K562 (cell line): ENCODE results near the gene CYFIP2. TPM values are rescaled to one million over a fixed set of nuclear protein-coding genes. Genes with fewer than 3 reads are reported as not detected.

Source experiments
- HDAC2 ChIP-seq: fragments of 450-650 bp; IDR thresholded peaks from 2 replicates; pipeline ENCODE4 v1.6.1; 2016; ENCODE audit warnings: mild to moderate bottlenecking
- MGA ChIP-seq: fragments of 450-650 bp; IDR thresholded peaks from 2 replicates; pipeline ENCODE4 v1.6.1; 2016; ENCODE audit warnings: mild to moderate bottlenecking, moderate library complexity
- NFIX ChIP-seq: fragments of 250-450 bp; sonication (Bioruptor Pico); IDR thresholded peaks from 2 replicates; pipeline ENCODE4 v1.4.0; 2020; ENCODE audit warnings: low read depth, mild to moderate bottlenecking, moderate library complexity
- NR4A1 ChIP-seq, 2 experiments: fragments of 250-450 bp in 1 of 2; fragments of 450-650 bp in 1 of 2; sonication (Bioruptor Pico) in 1 of 2; IDR thresholded peaks; 2 replicates each; pipeline versions ENCODE4 v1.4.0 to v1.6.1; 2016 to 2020; ENCODE audit warnings: mild to moderate bottlenecking in 2 of 2, missing compliant biosample characterization in 1 of 2, missing genetic modification characterization in 1 of 2, moderate library complexity in 1 of 2
- PHB2 ChIP-seq: fragments of 450-650 bp; IDR thresholded peaks from 2 replicates; pipeline ENCODE4 v1.6.1; 2017; ENCODE audit warnings: low read depth
- RBFOX2 ChIP-seq: fragments of 200-400 bp; formaldehyde crosslinking; IDR thresholded peaks from 2 replicates; pipeline ENCODE4 v1.6.1; 2017; ENCODE audit warnings: low read depth, mild to moderate bottlenecking, low read length, moderate library complexity
- TRIM25 ChIP-seq: fragments of 450-650 bp; IDR thresholded peaks from 2 replicates; pipeline ENCODE4 v1.7.0; 2016; ENCODE audit warnings: borderline replicate concordance
- TSC22D4 ChIP-seq: fragments of 450-650 bp; IDR thresholded peaks from 2 replicates; pipeline ENCODE4 v1.6.1; 2016; ENCODE audit warnings: missing genetic modification characterization, missing biosample characterization, control low read depth
- ZBTB11 ChIP-seq, 3 experiments: fragments of 200-800 bp in 1 of 3; fragments of 250-450 bp in 1 of 3; fragments of 450-650 bp in 1 of 3; sonication (Bioruptor Pico) in 1 of 3; sonication (Bioruptor generic) in 1 of 3; formaldehyde crosslinking in 1 of 3; IDR thresholded peaks; 2 replicates each; pipeline versions ENCODE4 v1.6.1 to v1.8.0; 2016 to 2022; ENCODE audit warnings: mild to moderate bottlenecking in 2 of 3, missing genetic modification characterization in 2 of 3, missing compliant biosample characterization in 1 of 3, moderate library complexity in 1 of 3
- ZNF134 ChIP-seq: fragments of 250-450 bp; sonication (Bioruptor Pico); conservative IDR thresholded peaks from 2 replicates; pipeline ENCODE4 v1.4.0; 2020
- polyA plus RNA-seq, 8 experiments: library from polyadenylated mRNA; depleted of rRNA in 4 of 8; stranded (reverse) in 5 of 8; unstranded in 3 of 8; fragments of >200 nt; fragmentation: Nextera tagmentation in 2 of 8; fragmentation: Illumina TruSeq in 1 of 8; extraction: Ambion mirVana in 2 of 8; extraction: Trizol in 1 of 8; gene quantifications; 2 replicates each; pipeline versions ENCODE4 v1.2.1 to v1.2.3, GENCODE V29; 2011 to 2014; ENCODE audit warnings: inconsistent platforms in 1 of 8, missing spikeins in 1 of 8
- total RNA-seq, 7 experiments: library from RNA; depleted of rRNA in 6 of 7; stranded (reverse); fragments of >200 nt in 6 of 7; fragmentation: Illumina TruSeq in 2 of 7; extraction: Trizol in 2 of 7; gene quantifications; 2 replicates each; pipeline versions ENCODE4 v1.2.1 to v1.2.3, GENCODE V29; 2011 to 2021; ENCODE audit warnings: low replicate concordance in 1 of 7

Gene CYFIP2
- total and polyA plus RNA-seq, 9 of the 15 experiments (the other 6 are each of a cell fraction or from before 2014, with no cell fraction given) = 0.76 to 2.9 (median 1.4) TPM; not detected in 1

- no peak for TF ChIP-seq ZBTB11 (CRISPR knock-in tag; IDR thresholded peaks at IDR 0.05)
- no peak for TF ChIP-seq NFIX (CRISPR knock-in tag)
- peak; percentile 42 for TF ChIP-seq RBFOX2
- no peak for TF ChIP-seq ZNF134
- TF ChIP-seq PHB2 = no peak
- TF ChIP-seq MGA = peak; percentile 28; the same call in 1 of the 2 replicates
- no peak for TF ChIP-seq TRIM25
- TF ChIP-seq TSC22D4 (tag) = no peak
- no peak for TF ChIP-seq NR4A1 (CRISPR knock-in tag; IDR thresholded peaks at IDR 0.05)
- no peak for TF ChIP-seq NR4A1 (tag; IDR thresholded peaks at IDR 0.05)
- no peak for TF ChIP-seq HDAC2
Measured at GRCh38 chr5:157265714-157266285, at the start of gene CYFIP2 (continued).
